ENCODE data around the gene NPPC. TPM values are rescaled to one million over a fixed set of nuclear protein-coding genes. Genes with fewer than 3 reads are reported as not detected.
"Not testable (repeated sequence)": the region's sequence is repeated elsewhere in the genome, so short reads cannot be mapped to it uniquely, and the experiment has no call there.

Gene NPPC
- total and polyA plus RNA-seq, 2 experiments from 2014 or later = 0.26 TPM; not detected in 1

- no peaks in the 10 kb centered on the region for H3F3A ChIP-seq (ENCODE audit: insufficient read depth)
- peaks cover 50% of the 10 kb centered on the region for H3K27me3 ChIP-seq (replicated peaks; ENCODE audit: insufficient read depth)
- TF ChIP-seq EZH2 (IDR thresholded peaks at IDR 0.05; ENCODE audit: insufficient read depth, poor library complexity, severe bottlenecking) (no peak), EZH2phosphoT487 (IDR thresholded peaks at IDR 0.05; ENCODE audit: insufficient read depth, low read depth) (no peak)
- no peak overlapping the region for H3K4me3 ChIP-seq
- no peaks in the 10 kb centered on the region for H3K79me2 ChIP-seq (ENCODE audit: insufficient read depth)
- no peak overlapping the region for H3K4me2 ChIP-seq (ENCODE audit: unreplicated experiment)
- H3K4me1 ChIP-seq (ENCODE audit: insufficient read depth) = no peaks in the 10 kb centered on the region
- no peak for DNase-seq
- no peaks in the 10 kb centered on the region for H4K20me1 ChIP-seq (ENCODE audit: insufficient read depth)
- in situ Hi-C loops (cut with MboI) = no loop called here
- no peaks in the 10 kb centered on the region for H3K9me2 ChIP-seq (ENCODE audit: insufficient read depth)
- no peak overlapping the region for H3K27ac ChIP-seq
- H3K9ac ChIP-seq = no peak overlapping the region
- no peaks in the 10 kb centered on the region for H3K36me3 ChIP-seq (ENCODE audit: low read depth)
- no peak overlapping the region for H2AFZ ChIP-seq
- WGBS, 2 experiments (ENCODE audit: low coverage in 1 of 2, low lambda C conversion rate in 2 of 2, missing lambda C conversion rate in 2 of 2) = 11 to 28% methylated on average over 2 to 3 of the region's 3 CpGs
- no peaks in the 10 kb centered on the region for H3K9me3 ChIP-seq (ENCODE audit: low read depth)
Measured at GRCh38 chr2:231886071-231886681, 40.0 kb downstream of the NPPC start.

GRCh38 chr2:231884438-231885140 is 41.6 kb downstream of the NPPC start:
- no peaks in the 10 kb centered on the region for H3K9me2 ChIP-seq (ENCODE audit: insufficient read depth)
- H3K9me3 ChIP-seq (ENCODE audit: low read depth) = no peaks in the 10 kb centered on the region
- H4K20me1 ChIP-seq (ENCODE audit: insufficient read depth) = no peaks in the 10 kb centered on the region
- no peak overlapping the region for H3K4me3 ChIP-seq
- 41 to 49% methylated on average over 7 to 8 of the region's 8 CpGs for WGBS, 2 experiments (ENCODE audit: low coverage in 1 of 2, low lambda C conversion rate in 2 of 2, missing lambda C conversion rate in 2 of 2)
- no peaks in the 10 kb centered on the region for H3K36me3 ChIP-seq (ENCODE audit: low read depth)
- H3K9ac ChIP-seq = no peak overlapping the region
- peaks cover 52% of the 10 kb centered on the region for H3K27me3 ChIP-seq (replicated peaks; ENCODE audit: insufficient read depth)
- no peaks in the 10 kb centered on the region for H3K4me1 ChIP-seq (ENCODE audit: insufficient read depth)
- TF ChIP-seq EZH2phosphoT487 (IDR thresholded peaks at IDR 0.05; ENCODE audit: insufficient read depth, low read depth) = no peak
- no peak for TF ChIP-seq EZH2 (IDR thresholded peaks at IDR 0.05; ENCODE audit: insufficient read depth, poor library complexity, severe bottlenecking)
- no peaks in the 10 kb centered on the region for H3K79me2 ChIP-seq (ENCODE audit: insufficient read depth)
- no peaks in the 10 kb centered on the region for H3F3A ChIP-seq (ENCODE audit: insufficient read depth)
- in situ Hi-C loops (cut with MboI) = no loop called here
- no peak overlapping the region for H3K4me2 ChIP-seq (ENCODE audit: unreplicated experiment)
- no peak overlapping the region for H2AFZ ChIP-seq
- no peak for DNase-seq
- H3K27ac ChIP-seq = no peak overlapping the region

- WGBS, 2 experiments (ENCODE audit: low coverage in 1 of 2, low lambda C conversion rate in 2 of 2, missing lambda C conversion rate in 2 of 2) = 16 to 23% methylated on average over 5 of the region's 5 CpGs
- in situ Hi-C loops (cut with MboI) = no loop called here
Measured at GRCh38 chr2:231883468-231883881, 42.7 kb downstream of the NPPC start.

GRCh38 chr2:231882646-231883045 is 43.5 kb downstream of the NPPC start:
- no peaks in the 10 kb centered on the region for H3K9me3 ChIP-seq (ENCODE audit: low read depth)
- H2AFZ ChIP-seq = no peak overlapping the region
- DNase-seq = no peak
- no peaks in the 10 kb centered on the region for H3K79me2 ChIP-seq (ENCODE audit: insufficient read depth)
- TF ChIP-seq EZH2 (IDR thresholded peaks at IDR 0.05; ENCODE audit: insufficient read depth, poor library complexity, severe bottlenecking) (no peak), EZH2phosphoT487 (IDR thresholded peaks at IDR 0.05; ENCODE audit: insufficient read depth, low read depth) (no peak)
- H3K4me3 ChIP-seq = no peak overlapping the region
- H3K4me2 ChIP-seq (ENCODE audit: unreplicated experiment) = no peak overlapping the region
- peaks cover 56% of the 10 kb centered on the region for H3K27me3 ChIP-seq (replicated peaks; ENCODE audit: insufficient read depth)
- H3K9ac ChIP-seq = no peak overlapping the region
- H3K9me2 ChIP-seq (ENCODE audit: insufficient read depth) = no peaks in the 10 kb centered on the region
- no peaks in the 10 kb centered on the region for H4K20me1 ChIP-seq (ENCODE audit: insufficient read depth)
- H3K27ac ChIP-seq = no peak overlapping the region
- H3F3A ChIP-seq (ENCODE audit: insufficient read depth) = no peaks in the 10 kb centered on the region
- no peaks in the 10 kb centered on the region for H3K4me1 ChIP-seq (ENCODE audit: insufficient read depth)
- 63 to 64% methylated on average over 7 of the region's 7 CpGs for WGBS, 2 experiments (ENCODE audit: low coverage in 1 of 2, low lambda C conversion rate in 2 of 2, missing lambda C conversion rate in 2 of 2)
- no peaks in the 10 kb centered on the region for H3K36me3 ChIP-seq (ENCODE audit: low read depth)
- in situ Hi-C loops (cut with MboI) = no loop called here

More at GRCh38 chr2:231883468-231883881, 42.7 kb downstream of the NPPC start:
- H3K4me2 ChIP-seq (ENCODE audit: unreplicated experiment) = no peak overlapping the region
- DNase-seq = peak; percentile 33
- H3K9me2 ChIP-seq (ENCODE audit: insufficient read depth) = no peaks in the 10 kb centered on the region
- H3K27ac ChIP-seq = no peak overlapping the region
- H2AFZ ChIP-seq = no peak overlapping the region
- H3K4me3 ChIP-seq = no peak overlapping the region
- H3K4me1 ChIP-seq (ENCODE audit: insufficient read depth) = no peaks in the 10 kb centered on the region
- H3F3A ChIP-seq (ENCODE audit: insufficient read depth) = no peaks in the 10 kb centered on the region
- no peaks in the 10 kb centered on the region for H3K79me2 ChIP-seq (ENCODE audit: insufficient read depth)
- H3K9me3 ChIP-seq (ENCODE audit: low read depth) = no peaks in the 10 kb centered on the region
- peaks cover 56% of the 10 kb centered on the region for H3K27me3 ChIP-seq (replicated peaks; ENCODE audit: insufficient read depth)
- TF ChIP-seq EZH2phosphoT487 (IDR thresholded peaks at IDR 0.05; ENCODE audit: insufficient read depth, low read depth) (no peak), EZH2 (IDR thresholded peaks at IDR 0.05; ENCODE audit: insufficient read depth, poor library complexity, severe bottlenecking) (no peak)
- H3K36me3 ChIP-seq (ENCODE audit: low read depth) = no peaks in the 10 kb centered on the region
- no peak overlapping the region for H3K9ac ChIP-seq
- H4K20me1 ChIP-seq (ENCODE audit: insufficient read depth) = no peaks in the 10 kb centered on the region

- WGBS, 2 experiments (ENCODE audit: low coverage in 1 of 2, low lambda C conversion rate in 2 of 2, missing lambda C conversion rate in 2 of 2) = 23 to 29% methylated on average over 4 of the region's 4 CpGs
- H3K4me3 ChIP-seq; H3K9ac ChIP-seq; H3K27ac ChIP-seq; H3K79me2 ChIP-seq (ENCODE audit: insufficient read depth); DNase-seq; H2AFZ ChIP-seq; H3K4me2 ChIP-seq (ENCODE audit: unreplicated experiment); H4K20me1 ChIP-seq (ENCODE audit: insufficient read depth); H3K36me3 ChIP-seq (ENCODE audit: low read depth); H3K9me3 ChIP-seq (ENCODE audit: low read depth); in situ Hi-C loops (cut with MboI); H3K9me2 ChIP-seq (ENCODE audit: insufficient read depth); H3K4me1 ChIP-seq (ENCODE audit: insufficient read depth); H3F3A ChIP-seq (ENCODE audit: insufficient read depth): not testable (repeated sequence)
- H3K27me3 ChIP-seq (replicated peaks; ENCODE audit: insufficient read depth) = peaks cover 44% of the 10 kb centered on the region
Measured at GRCh38 chr2:231880371-231880770, 45.8 kb downstream of the NPPC start.

Data from GM23248 (cell line).